HG02973 (cell line): ENCODE results near the gene STAT5A.
A peak's percentile ranks its signal among the peaks of the same experiment; 100 is the strongest.
"Not testable (repeated sequence)": the region's sequence is repeated elsewhere in the genome, so short reads cannot be mapped to it uniquely, and the experiment has no call there.

ENCODE experiments used
- ATAC-seq: cut with Tn5 transposase; IDR thresholded peaks from one replicate; pipeline ENCODE4 v1.9.1; 2021; ENCODE audit warnings: moderate library complexity; ENCODE audit not compliant: unreplicated experiment

The STAT5A gene

GRCh38 chr17:42283241-42284023, 4.9 kb upstream of the STAT5A start:
- no peak for ATAC-seq

DNA sequence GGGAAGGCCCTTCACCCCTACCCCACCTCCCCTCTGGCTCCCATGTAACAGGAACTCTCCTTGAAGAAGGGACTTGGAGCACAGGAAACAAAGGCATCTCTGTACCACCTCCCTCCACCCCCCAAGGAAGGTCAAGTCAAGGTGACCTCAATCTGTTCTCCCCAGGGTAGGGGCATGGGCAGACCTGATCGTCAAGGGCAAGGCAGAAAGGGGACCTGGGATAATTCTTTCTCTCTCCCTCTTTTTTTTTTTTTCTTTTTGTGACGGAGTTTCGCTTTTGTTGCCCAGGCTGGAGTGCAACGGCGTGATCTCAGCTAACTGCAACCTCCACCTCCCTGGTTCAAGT, 4.3 kb upstream of the STAT5A start:
- ATAC-seq, result no peak

DNA sequence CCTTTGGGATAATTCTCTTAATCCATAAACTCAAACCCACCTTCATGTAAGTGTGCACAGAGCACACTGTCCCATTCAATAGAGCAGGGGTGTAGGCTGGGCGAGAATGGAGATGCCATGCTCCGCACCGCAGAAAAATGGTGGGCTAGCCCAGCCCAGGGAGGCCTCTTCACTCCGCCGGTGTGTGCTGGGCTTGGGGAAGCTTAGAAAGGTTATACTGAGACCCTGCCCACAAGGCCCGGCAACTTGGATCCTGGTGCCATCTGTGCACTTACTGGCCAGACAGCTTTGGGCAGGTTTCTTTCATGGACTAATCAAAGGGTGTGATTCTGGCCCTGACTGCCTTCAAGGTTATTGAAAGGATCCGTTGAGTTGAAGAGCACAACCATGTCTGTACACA, 3.7 kb upstream of the STAT5A start:
- ATAC-seq, result no peak

GRCh38 chr17:42285346-42286050, 2.8 kb upstream of the STAT5A start:
- ATAC-seq, result no peak

GRCh38 chr17:42286411-42287221, 1.7 kb upstream of the STAT5A start:
- no peak for ATAC-seq

GRCh38 chr17:42287305-42287976, 857 bp upstream of the STAT5A start:
- no peak for ATAC-seq

DNA sequence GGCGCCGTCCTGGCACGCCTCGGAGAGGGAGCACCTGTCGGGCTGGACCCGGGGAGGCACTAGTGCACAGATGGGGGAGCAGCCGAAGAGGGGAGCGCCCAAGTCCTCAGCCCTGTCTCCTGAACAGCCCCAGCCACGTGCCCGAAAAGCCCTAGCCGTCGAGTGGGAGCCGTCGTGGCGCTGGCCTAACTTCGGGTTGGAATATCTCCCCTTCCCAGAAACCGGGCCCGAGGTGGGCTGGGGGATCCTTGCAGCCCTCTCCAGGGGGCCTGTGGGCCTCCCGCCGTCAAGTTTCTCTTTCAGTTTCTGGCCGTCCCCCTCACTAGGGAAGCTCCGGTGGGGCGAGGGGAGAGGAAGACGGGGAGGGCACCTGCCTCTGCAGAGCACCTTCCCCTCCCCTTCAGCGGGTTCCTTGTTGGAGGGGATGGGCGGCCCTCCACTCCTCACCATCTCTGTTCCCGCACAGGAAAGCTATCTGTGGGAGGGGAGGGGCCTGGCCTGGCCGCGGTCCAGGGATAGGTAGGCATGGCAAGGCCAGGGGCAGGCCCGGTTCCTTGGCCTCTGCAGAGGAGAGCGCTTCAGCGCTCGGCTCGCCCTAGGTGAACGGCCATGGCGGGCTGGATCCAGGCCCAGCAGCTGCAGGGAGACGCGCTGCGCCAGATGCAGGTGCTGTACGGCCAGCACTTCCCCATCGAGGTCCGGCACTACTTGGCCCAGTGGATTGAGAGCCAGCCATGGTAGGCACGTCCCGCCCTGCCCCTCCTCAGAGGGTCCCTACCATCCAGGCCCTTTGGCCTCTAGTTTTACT, 709 bp downstream of the STAT5A start:
- ATAC-seq, result peak; percentile 14

DNA sequence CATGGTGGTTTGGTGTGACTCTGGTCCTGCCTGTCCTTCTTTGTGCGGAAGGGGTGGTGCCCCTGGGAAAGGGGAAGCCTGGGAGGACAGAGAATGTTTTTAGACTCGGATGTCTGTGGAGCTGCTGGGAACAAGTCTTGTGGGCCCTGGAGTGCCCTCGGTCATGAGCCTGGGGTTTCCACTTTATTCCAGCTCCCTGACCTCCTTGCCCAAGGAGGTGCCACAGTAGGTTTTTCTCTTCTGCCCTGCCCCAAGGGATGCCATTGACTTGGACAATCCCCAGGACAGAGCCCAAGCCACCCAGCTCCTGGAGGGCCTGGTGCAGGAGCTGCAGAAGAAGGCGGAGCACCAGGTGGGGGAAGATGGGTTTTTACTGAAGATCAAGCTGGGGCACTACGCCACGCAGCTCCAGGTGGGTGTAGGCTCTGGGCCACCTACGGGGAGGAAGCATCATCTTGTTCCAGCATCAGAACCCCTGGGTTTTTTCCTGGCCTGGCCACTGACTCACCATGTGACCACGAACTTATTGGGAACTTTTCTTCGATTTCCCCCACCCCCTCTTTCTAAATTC, 1.4 kb downstream of the STAT5A start:
- no peak for ATAC-seq

- no peak for ATAC-seq
Observed at GRCh38 chr17:42290577-42290976, 2.3 kb downstream of the STAT5A start.

- no peak for ATAC-seq
Observed at GRCh38 chr17:42291129-42291528, 2.8 kb downstream of the STAT5A start.

DNA sequence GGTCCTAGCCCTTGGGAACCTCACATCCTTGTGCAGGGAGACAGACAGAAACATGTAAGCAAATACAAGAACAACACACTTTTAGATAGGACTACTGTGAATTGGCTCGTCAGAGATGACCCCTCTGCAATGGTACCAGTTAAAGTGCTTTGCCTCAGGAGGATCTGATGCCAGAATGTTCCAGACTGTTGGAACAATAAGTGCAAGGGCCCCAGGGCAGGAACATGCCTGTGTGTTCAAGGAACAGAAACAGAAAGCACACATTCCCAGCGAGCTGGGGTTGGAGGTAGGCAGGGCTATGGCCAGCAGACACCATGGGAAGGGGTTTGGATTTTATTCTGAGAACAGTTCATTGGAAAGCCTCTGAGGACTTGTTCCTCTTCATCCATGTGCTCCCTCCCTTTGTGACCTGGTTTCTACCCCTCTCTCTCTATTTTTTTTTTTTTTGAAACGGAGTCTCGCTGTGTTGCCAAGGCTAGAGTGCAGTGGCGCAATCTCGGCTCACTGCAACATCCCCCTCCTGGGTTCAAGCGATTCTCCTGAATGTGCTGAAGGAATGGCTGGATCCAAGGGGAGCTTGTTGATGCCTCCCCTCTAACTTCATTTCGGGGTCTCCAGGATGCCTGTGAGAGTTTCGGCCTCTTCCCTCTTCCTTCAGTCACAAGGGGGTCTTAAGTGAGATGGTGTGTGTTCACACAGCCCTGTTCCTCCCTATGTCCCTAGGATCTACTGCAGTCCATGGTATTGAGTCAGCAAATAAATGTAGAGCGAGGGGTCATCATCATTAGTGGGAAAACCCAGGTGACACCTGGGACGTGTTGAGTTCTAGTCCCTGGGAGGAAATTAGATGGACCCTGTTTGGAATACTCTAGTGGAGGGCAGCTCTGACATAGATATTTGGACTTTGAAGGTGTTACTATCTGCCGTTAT, 6.4 kb downstream of the STAT5A start:
- ATAC-seq, result no peak

DNA sequence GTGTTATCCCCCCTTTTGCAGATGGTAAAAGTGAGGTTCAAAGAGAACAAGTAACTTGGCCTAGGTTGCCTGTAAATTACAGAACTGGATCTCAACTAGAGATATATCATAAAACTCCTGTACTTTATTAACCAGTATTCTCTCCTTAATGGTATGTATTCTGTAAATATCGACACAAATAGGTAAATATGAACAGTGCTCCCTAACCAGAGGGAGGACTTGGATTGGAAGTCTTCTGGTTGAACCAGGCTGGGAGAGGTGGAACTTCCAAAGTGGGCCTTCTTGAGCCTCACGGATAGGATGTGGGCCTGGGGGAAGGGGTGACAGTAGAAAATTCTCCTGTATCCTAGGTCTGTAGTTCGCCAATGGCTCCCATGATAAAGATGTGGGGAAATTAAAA, 7.7 kb downstream of the STAT5A start:
- ATAC-seq, result no peak

DNA sequence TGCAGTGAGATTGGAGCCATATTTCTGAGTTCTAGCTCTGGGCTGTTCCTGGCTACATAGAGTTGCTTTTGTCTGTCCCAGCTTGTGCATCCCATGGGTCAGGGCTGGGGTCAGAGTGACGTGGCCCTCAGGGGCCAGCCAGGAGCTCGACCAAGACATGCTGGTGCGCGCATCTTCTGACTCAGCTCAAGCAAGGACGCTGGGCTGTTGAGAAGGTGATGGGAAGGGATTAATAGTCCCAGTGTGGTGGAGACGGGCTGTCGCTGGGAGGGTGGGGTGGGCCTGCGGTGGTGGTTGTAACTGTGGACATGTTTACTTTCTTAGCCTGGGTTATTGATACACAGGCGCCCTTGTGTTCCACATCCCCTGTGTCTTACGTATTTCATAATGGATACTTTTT, 9.5 kb downstream of the STAT5A start:
- ATAC-seq, result not testable (repeated sequence)

GRCh38 chr17:42299361-42299760, 11.1 kb downstream of the STAT5A start:
- not testable (repeated sequence) for ATAC-seq

DNA sequence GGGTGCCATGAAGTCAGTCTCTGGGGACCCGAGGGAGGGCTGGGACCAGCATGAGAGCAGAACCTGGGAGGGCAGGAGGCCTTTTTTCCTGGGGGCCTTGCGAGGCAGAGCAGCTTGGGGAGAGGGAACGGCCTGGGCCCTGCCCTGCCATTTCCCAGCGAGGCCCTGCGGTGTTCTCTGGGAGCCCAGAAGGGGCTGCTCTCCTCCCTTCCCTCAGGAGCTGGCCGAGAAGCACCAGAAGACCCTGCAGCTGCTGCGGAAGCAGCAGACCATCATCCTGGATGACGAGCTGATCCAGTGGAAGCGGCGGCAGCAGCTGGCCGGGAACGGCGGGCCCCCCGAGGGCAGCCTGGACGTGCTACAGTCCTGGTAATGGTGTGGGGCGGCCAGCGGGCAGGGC, 11.6 kb downstream of the STAT5A start:
- ATAC-seq, result not testable (repeated sequence)

DNA sequence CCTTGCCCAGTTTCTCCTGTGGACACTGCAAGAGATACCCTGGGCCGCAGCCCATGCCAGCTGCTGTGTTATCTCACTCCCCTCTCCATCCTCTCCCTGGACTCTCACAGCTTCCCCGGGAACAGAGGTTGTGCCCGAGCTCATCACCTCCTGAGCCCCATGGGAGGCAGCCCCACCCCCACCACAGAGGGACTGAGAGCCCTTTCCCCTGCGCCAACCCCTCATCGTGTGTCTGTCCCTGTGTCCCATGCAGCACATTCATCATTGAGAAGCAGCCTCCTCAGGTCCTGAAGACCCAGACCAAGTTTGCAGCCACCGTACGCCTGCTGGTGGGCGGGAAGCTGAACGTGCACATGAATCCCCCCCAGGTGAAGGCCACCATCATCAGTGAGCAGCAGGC, 12.7 kb downstream of the STAT5A start:
- ATAC-seq, result no peak

GRCh38 chr17:42303694-42304093, 15.4 kb downstream of the STAT5A start:
- ATAC-seq, result no peak

- no peak for ATAC-seq
Observed at GRCh38 chr17:42304187-42305030, 16.1 kb downstream of the STAT5A start.
